ENCODE results near the gene ABCC2.

DNA sequence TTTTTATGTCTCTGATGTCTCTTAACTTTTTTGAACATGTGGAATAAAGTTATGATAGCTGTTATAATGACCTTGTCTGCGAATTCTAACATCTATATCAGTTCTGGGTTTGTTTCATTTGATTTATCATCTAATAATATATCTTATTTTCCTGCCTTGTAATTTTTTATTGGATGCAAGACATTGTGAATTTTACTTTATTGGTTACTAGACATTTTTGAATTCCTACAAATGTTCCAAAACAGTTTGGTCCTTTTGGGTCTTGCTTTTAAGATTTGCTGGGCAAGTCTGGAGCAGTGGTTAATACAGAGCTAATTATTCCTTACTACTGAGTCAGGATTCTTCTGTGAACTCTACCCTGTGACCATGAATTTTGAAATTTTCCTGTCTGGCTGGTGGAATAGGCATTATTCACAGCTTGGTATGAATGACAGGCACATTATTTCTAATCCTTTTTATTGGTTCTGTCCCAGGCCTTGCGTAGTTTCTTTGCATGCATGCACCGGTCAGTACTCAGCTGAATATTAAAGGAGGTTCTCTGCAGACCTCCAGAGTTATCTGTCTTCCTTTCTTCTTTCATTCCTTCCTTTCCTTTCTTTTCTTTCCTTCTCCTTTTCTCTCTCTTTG lies 41.4 kb upstream of the ABCC2 start:
- no peak for TF ChIP-seq POLR2AphosphoS5 (IDR thresholded peaks at IDR 0.05)
- TF ChIP-seq POLR2A (IDR thresholded peaks at IDR 0.05; ENCODE audit: low read depth) = no peak
- TF ChIP-seq CTCF (IDR thresholded peaks at IDR 0.05) = no peak
